ENCODE results near the gene GPR176.

GRCh38 chr15:39951561-39951960, 31.5 kb upstream of the GPR176 start:
- TF ChIP-seq, protein P1, sequence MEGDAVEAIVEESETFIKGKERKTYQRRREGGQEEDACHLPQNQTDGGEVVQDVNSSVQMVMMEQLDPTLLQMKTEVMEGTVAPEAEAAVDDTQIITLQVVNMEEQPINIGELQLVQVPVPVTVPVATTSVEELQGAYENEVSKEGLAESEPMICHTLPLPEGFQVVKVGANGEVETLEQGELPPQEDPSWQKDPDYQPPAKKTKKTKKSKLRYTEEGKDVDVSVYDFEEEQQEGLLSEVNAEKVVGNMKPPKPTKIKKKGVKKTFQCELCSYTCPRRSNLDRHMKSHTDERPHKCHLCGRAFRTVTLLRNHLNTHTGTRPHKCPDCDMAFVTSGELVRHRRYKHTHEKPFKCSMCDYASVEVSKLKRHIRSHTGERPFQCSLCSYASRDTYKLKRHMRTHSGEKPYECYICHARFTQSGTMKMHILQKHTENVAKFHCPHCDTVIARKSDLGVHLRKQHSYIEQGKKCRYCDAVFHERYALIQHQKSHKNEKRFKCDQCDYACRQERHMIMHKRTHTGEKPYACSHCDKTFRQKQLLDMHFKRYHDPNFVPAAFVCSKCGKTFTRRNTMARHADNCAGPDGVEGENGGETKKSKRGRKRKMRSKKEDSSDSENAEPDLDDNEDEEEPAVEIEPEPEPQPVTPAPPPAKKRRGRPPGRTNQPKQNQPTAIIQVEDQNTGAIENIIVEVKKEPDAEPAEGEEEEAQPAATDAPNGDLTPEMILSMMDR (IDR thresholded peaks at IDR 0.05; ENCODE audit: poor library complexity) = no peak
- TF ChIP-seq EZH2phosphoT487 (IDR thresholded peaks at IDR 0.05; ENCODE audit: low read depth, severe bottlenecking, unreplicated experiment) = no peak
